T-helper 17 cell (primary cell): Measurements from ENCODE around the gene CD164. TPM values are rescaled to one million over a fixed set of nuclear protein-coding genes. Genes with fewer than 3 reads are reported as not detected.

Experiments used
- ATAC-seq: fragments of 150-1000 bp; cut with Tn5 transposase; 2 replicates; pipeline ENCODE4 v1.10.0; 2021; ENCODE audit warnings: mild to moderate bottlenecking, moderate library complexity
- DNase-seq, 3 donors: peaks; one replicate each; pipeline versions ENCODE4 v3.0.0 to v3.0.0-alpha.2; 2020 to 2021
- H3K9me3 ChIP-seq: one replicate; pipeline ENCODE4 v1.7.0; 2013; ENCODE audit warnings: low read length, mild to moderate bottlenecking; ENCODE audit not compliant: control insufficient read depth, poor library complexity, severe bottlenecking
- H3K27ac Mint-ChIP-seq: one replicate; pipeline ENCODE4 v1.8.0; 2022; ENCODE audit warnings: mild to moderate bottlenecking, moderate library complexity, mixed read lengths
- H3K27me3 Mint-ChIP-seq: one replicate; pipeline ENCODE4 v1.8.0; 2022; ENCODE audit warnings: mixed read lengths
- H3K36me3 Mint-ChIP-seq: one replicate; pipeline ENCODE4 v1.8.0; 2022; ENCODE audit warnings: low read depth, mixed read lengths
- H3K4me1 Mint-ChIP-seq: one replicate; pipeline ENCODE4 v1.8.0; 2022; ENCODE audit warnings: mild to moderate bottlenecking, mixed read lengths
- H3K4me3 Mint-ChIP-seq: one replicate; pipeline ENCODE4 v1.8.0; 2022; ENCODE audit warnings: mild to moderate bottlenecking, moderate library complexity, mixed read lengths
- total RNA-seq, 4 donors: library from RNA in 2 of 4; stranded (reverse) in 2 of 4; gene quantifications; one replicate each; pipeline ENCODE4 v1.2.3 and lab custom pipeline; 2022 to 2026

Gene CD164
- total RNA-seq, 2 donors from 2014 or later, result 171 to 176 TPM

DNA sequence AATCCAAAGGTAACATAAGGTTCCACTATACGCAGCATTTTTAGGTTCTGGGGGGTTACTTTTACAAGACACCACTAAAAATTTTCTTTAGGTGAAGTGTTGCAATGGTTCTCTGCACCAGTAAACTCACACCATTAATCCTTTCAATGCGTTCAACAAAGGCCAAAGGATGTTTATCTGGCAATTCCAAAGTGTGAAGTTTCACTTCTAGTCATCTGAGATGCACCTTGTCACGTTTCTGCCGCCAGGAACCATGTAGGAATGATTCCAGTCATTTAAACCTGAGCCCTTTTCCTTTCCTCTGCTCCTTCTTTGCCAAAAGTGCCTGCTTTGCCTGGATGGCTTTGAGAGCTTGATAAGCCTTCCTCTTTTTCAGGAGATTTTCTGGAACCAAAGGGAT lies 54.8 kb downstream of the CD164 start:
- ATAC-seq (no peak), DNase-seq (no peak)
- Mint-ChIP-seq H3K4me3 (no peak overlapping the region), H3K27ac (no peak overlapping the region), H3K36me3 (no peaks in the 10 kb centered on the region), H3K27me3 (peaks cover 4% of the 10 kb centered on the region), H3K4me1 (no peaks in the 10 kb centered on the region)
- no peaks in the 10 kb centered on the region for H3K9me3 ChIP-seq

DNA sequence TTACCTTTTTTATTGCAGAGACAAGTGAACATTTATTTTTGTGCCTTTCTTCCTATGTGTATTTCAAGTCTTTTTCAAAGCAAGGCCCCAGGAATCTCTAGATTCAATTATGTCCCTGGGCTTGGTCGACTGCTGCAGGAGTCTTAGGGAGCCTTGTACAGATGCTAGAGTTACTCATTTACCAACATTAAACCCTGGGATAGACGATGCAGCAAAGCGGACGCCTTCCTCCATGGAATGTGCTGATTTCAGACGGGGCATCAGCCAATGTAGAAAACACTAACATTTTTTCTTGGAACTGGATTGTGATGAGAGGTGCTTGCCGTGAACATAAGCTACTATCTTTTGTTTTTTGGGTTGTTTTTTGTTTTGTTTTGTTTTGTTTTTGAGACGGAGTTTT lies 55.9 kb downstream of the CD164 start:
- no peak overlapping the region for H3K4me3 Mint-ChIP-seq
- no peak overlapping the region for H3K27ac Mint-ChIP-seq
- no peak for ATAC-seq
- peaks cover 4% of the 10 kb centered on the region for H3K27me3 Mint-ChIP-seq
- H3K36me3 Mint-ChIP-seq, result no peaks in the 10 kb centered on the region
- no peaks in the 10 kb centered on the region for H3K9me3 ChIP-seq
- no peaks in the 10 kb centered on the region for H3K4me1 Mint-ChIP-seq
- DNase-seq, result no peak

DNA sequence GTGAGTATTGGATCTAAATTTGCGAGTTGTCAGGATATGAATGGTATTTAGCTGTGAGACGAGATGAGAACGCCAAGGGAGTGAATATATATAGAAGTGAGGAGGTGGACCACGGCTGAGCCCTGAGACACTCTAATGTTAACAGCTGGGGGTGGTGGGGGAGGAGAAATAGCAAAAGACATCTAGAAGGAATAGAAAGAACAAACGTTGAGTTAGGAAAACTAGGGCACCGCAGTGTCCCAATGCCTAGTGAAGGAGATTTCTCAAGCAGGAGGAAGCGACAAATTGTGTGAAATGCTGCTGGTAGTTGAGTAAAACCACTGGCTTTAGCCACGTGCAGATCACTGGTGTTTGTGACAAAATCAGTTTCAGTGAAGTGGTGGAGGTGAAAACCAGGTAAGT lies 56.9 kb downstream of the CD164 start:
- DNase-seq, result no peak
- no peak overlapping the region for H3K4me3 Mint-ChIP-seq
- H3K27me3 Mint-ChIP-seq, result peaks cover 4% of the 10 kb centered on the region
- ATAC-seq, result no peak
- H3K9me3 ChIP-seq, result no peaks in the 10 kb centered on the region
- no peak overlapping the region for H3K27ac Mint-ChIP-seq
- no peaks in the 10 kb centered on the region for H3K36me3 Mint-ChIP-seq
- no peaks in the 10 kb centered on the region for H3K4me1 Mint-ChIP-seq

DNA sequence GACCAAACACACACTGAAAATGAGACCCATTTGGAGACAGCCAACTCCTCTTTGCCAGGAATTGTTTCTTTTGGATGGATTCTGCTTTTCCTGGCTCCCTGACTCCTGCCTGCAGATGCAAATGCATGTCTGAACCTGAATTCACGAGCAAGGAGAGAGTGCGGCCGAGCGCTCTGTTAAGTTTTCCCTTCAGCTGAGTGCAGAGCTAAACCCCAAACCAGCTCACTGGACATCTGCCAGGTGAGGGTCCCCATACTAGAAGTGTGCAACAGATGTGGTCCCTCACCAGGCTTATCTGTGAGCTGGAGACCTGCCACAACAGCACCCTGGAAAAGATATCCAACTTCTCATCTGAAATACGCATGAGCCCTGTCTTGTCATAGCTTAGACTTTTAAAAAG lies 59.0 kb downstream of the CD164 start:
- Mint-ChIP-seq H3K4me1 (no peaks in the 10 kb centered on the region), H3K4me3 (no peak overlapping the region), H3K36me3 (peaks cover 2% of the 10 kb centered on the region), H3K27me3 (no peaks in the 10 kb centered on the region), H3K27ac (no peak overlapping the region)
- ATAC-seq (no peak), DNase-seq (no peak)
- no peaks in the 10 kb centered on the region for H3K9me3 ChIP-seq

DNA sequence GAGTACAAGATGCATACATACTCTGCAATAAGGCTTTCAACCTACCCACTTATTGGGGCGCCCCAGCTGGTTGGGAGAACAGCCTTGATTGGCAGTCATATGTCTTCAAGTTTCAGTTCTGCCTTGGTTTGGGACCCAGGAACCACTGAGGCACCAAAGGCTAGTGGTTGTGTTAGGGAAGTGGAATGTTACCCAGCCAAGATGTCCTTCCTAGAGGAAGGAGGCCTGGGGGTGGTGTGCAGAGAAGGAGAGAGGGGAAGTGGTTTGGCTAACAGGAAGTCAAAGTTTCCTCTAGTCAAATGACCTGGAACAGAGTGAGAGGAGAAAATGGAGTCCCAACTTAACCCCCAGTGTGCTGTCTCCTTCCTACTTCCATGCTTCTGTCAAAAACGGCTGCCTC lies 59.4 kb downstream of the CD164 start:
- no peak overlapping the region for H3K27ac Mint-ChIP-seq
- no peak for ATAC-seq
- no peak overlapping the region for H3K4me3 Mint-ChIP-seq
- no peaks in the 10 kb centered on the region for H3K9me3 ChIP-seq
- peaks cover 4% of the 10 kb centered on the region for H3K27me3 Mint-ChIP-seq
- no peaks in the 10 kb centered on the region for H3K4me1 Mint-ChIP-seq
- H3K36me3 Mint-ChIP-seq, result peaks cover 2% of the 10 kb centered on the region
- no peak for DNase-seq

DNA sequence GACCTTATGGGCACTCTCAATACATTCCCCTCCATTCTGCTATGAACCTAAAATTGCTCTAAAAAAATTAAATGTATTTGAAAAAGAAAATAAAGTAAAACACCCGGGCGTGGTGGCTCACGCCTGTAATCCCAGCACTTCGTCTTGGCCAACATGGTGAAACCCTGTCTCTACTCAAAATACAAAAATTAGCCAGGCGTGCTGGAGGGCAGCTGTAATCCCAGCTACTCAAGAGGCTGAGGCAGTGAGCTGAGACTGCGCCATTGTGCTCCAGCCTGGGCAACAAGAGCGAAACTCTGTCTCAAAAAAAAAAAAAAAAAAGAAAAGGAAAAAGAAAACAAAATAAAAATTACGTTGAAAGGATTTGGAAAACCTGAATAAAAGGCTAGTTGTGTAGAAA lies 60.5 kb downstream of the CD164 start:
- Mint-ChIP-seq H3K4me1 (no peaks in the 10 kb centered on the region), H3K27me3 (peaks cover 5% of the 10 kb centered on the region), H3K4me3 (no peak overlapping the region), H3K27ac (no peak overlapping the region), H3K36me3 (peaks cover 2% of the 10 kb centered on the region)
- ATAC-seq, result no peak
- H3K9me3 ChIP-seq, result no peaks in the 10 kb centered on the region
- no peak for DNase-seq

DNA sequence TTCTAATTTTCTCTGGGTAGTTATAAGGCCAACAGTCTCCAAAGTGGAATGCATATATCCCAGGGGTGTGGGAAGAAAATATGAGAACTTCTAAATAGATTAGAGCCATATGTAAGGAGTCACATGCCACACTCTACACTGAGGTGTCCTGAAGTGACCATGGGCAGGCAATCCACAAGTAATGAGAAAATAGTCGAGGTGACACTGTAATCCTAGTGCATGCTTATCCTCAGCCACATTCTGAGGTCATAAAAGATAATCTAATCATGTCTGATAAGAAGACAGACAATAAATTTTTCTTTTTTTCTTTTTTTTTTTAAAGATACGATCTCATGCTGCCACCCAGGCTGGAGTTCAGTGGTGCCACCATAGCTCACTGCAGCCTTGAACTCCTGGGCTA lies 62.2 kb downstream of the CD164 start:
- H3K27me3 Mint-ChIP-seq, result peaks cover 10% of the 10 kb centered on the region
- H3K4me1 Mint-ChIP-seq, result no peaks in the 10 kb centered on the region
- H3K36me3 Mint-ChIP-seq, result peaks cover 2% of the 10 kb centered on the region
- H3K9me3 ChIP-seq, result no peaks in the 10 kb centered on the region
- ATAC-seq (no peak), DNase-seq (no peak)
- H3K4me3 Mint-ChIP-seq, result no peak overlapping the region
- no peak overlapping the region for H3K27ac Mint-ChIP-seq

DNA sequence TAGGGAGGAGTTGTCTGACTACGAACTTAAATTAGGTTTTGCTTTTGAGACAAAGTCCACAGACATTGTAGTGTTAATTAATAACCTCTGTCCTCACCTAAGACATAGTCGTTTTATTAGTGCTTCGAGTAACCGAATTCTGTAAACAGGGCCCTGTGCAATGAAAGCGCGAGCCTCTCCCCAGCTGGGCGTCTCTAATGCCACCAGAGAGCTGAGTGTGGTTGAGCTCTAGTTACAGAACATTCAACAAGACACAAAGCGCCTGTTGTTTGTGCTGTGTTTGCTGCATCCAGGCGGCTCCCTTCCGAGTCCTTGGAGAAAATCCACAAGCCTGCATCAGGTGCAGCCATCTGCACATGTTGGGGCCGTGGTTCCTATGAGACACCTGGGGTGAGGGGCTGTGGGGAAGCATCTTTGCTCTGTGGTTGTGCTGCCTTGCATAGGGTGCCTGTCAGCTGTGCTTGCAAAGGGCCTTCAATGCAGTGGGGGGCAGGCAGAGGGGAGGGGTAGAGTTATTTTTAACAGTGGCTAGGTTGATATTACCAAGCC lies 63.9 kb downstream of the CD164 start:
- DNase-seq, result no peak
- H3K9me3 ChIP-seq, result no peaks in the 10 kb centered on the region
- Mint-ChIP-seq H3K27me3 (peaks cover 10% of the 10 kb centered on the region), H3K4me3 (no peak overlapping the region), H3K36me3 (peaks cover 2% of the 10 kb centered on the region), H3K4me1 (no peaks in the 10 kb centered on the region), H3K27ac (no peak overlapping the region)
- ATAC-seq, result no peak

DNA sequence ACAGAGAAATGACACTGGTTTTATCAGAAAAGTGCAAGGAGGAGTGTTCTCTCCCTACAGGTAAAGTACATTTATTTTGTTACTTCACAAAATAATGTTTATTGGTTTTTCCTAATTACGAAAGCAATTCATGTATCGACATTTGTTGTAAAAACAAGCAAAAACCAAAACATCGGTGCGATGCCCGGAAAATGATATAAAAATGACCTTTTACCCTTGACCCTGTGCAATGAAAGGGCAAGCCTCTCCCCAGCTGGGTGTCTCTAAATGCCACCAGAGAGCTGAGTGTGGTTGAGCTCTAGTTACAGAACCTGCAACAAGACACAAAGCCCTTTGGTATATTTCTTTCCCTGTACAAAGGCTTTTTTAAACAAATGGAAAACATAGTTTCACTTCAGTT lies 65.4 kb downstream of the CD164 start:
- Mint-ChIP-seq H3K36me3 (peaks cover 2% of the 10 kb centered on the region), H3K4me1 (no peaks in the 10 kb centered on the region), H3K27me3 (peaks cover 10% of the 10 kb centered on the region), H3K4me3 (no peak overlapping the region), H3K27ac (no peak overlapping the region)
- ATAC-seq, result no peak
- no peaks in the 10 kb centered on the region for H3K9me3 ChIP-seq
- DNase-seq, result no peak

Other genes with a start within 250 kb of the CD164 start
- gene PPIL6, start 58.2 kb upstream of the CD164 start, total RNA-seq, result 1 to 10 TPM in 1 of 2 donors, under 1 TPM in 1; 0.83 to 1.6 TPM
- 10 to 100 TPM; 22.9 to 49.5 TPM for gene SMPD2, start 58.3 kb upstream of the CD164 start, total RNA-seq
- 100 to 1,000 TPM; 136 TPM for gene MICAL1, start 73.3 kb upstream of the CD164 start, total RNA-seq
- 10 to 100 TPM; 14.3 to 15.3 TPM for gene ZBTB24, start 100.8 kb upstream of the CD164 start, total RNA-seq